Fibroblast of the aortic adventitia (primary cell): Measurements from ENCODE around the gene OSBPL3. TPM values are rescaled to one million over a fixed set of nuclear protein-coding genes. Genes with fewer than 3 reads are reported as not detected.

Source experiments
- DNase-seq: peaks from one replicate; pipeline ENCODE4 v3.0.0-alpha.2; 2010; ENCODE audit warnings: low read depth
- H3K4me3 ChIP-seq: 2 replicates; pipeline ENCODE4 v1.5.1; 2011; ENCODE audit warnings: low read depth, mild to moderate bottlenecking, control low read depth, low read length, moderate library complexity
- CTCF ChIP-seq: IDR thresholded peaks from 2 replicates; pipeline ENCODE4 v1.5.1; 2011; ENCODE audit warnings: mild to moderate bottlenecking, low read length, control low read depth, inconsistent platforms; ENCODE audit not compliant: insufficient read depth
- total RNA-seq: library from RNA; depleted of rRNA; stranded (reverse); fragments of >200 nt; gene quantifications from 2 replicates; pipeline ENCODE4 v1.2.3, GENCODE V29; 2012; ENCODE audit warnings: low replicate concordance

The OSBPL3 gene
- total RNA-seq, 1 donor = 46.0 TPM

- no peak overlapping the region for H3K4me3 ChIP-seq
- no peak for DNase-seq
- no peak for TF ChIP-seq CTCF
These were observed 210.1 kb downstream of the OSBPL3 start for GRCh38 chr7:24769851-24770250.

GRCh38 chr7:24769014-24769830 is 210.8 kb downstream of the OSBPL3 start:
- no peak for DNase-seq
- TF ChIP-seq CTCF = no peak

GRCh38 chr7:24767878-24768569 is 212.0 kb downstream of the OSBPL3 start:
- no peak for TF ChIP-seq CTCF
- DNase-seq = no peak
- H3K4me3 ChIP-seq = no peak overlapping the region

More at GRCh38 chr7:24769014-24769830, 210.8 kb downstream of the OSBPL3 start:
- no peak overlapping the region for H3K4me3 ChIP-seq

GRCh38 chr7:24764972-24765744 is 214.8 kb downstream of the OSBPL3 start:
- H3K4me3 ChIP-seq = no peak overlapping the region
- DNase-seq = no peak
- no peak for TF ChIP-seq CTCF

- no peak for DNase-seq
- no peak for TF ChIP-seq CTCF
- H3K4me3 ChIP-seq = no peak overlapping the region
These were observed 216.0 kb downstream of the OSBPL3 start for GRCh38 chr7:24764011-24764410.

- DNase-seq = no peak
- no peak overlapping the region for H3K4me3 ChIP-seq
- no peak for TF ChIP-seq CTCF
These were observed 216.6 kb downstream of the OSBPL3 start for GRCh38 chr7:24763303-24763901.
